Endodermal cell (in vitro differentiated cells): Measurements from ENCODE around the gene WDR19. TPM values are rescaled to one million over a fixed set of nuclear protein-coding genes. Genes with fewer than 3 reads are reported as not detected.

ENCODE experiments used
- DNase-seq: peaks from one replicate; pipeline ENCODE4 v3.0.0-alpha.2; 2017
- H3K27ac ChIP-seq: 2 replicates; pipeline ENCODE4 v1.5.1; 2013; ENCODE audit warnings: mild to moderate bottlenecking, low read depth, low read length, moderate library complexity
- H3K27me3 ChIP-seq: 2 replicates; pipeline ENCODE4 v1.6.1; 2013; ENCODE audit warnings: mild to moderate bottlenecking, low read length, moderate library complexity; ENCODE audit not compliant: insufficient read depth, control insufficient read depth, poor library complexity, severe bottlenecking
- H3K36me3 ChIP-seq: 2 replicates; pipeline ENCODE4 v1.7.0; 2013; ENCODE audit warnings: mild to moderate bottlenecking, low read length, moderate library complexity; ENCODE audit not compliant: control insufficient read depth, insufficient read depth
- H3K4me1 ChIP-seq: one replicate; pipeline ENCODE4 v1.7.0; 2013; ENCODE audit warnings: low read length; ENCODE audit not compliant: control insufficient read depth, insufficient read depth
- H3K4me3 ChIP-seq: 2 replicates; pipeline ENCODE4 v1.5.1; 2013; ENCODE audit warnings: mild to moderate bottlenecking, low read length, moderate library complexity
- H3K9ac ChIP-seq: 2 replicates; pipeline ENCODE4 v1.6.1; 2013; ENCODE audit warnings: mild to moderate bottlenecking, low read length, moderate library complexity; ENCODE audit not compliant: poor library complexity, severe bottlenecking; ENCODE audit errors: extremely low read depth
- H3K9me3 ChIP-seq: 2 replicates; pipeline ENCODE4 v1.6.1; 2013; ENCODE audit warnings: mild to moderate bottlenecking, low read length, moderate library complexity; ENCODE audit not compliant: control insufficient read depth
- H3K27ac Mint-ChIP-seq: 2 replicates; pipeline ENCODE4 v1.8.0; 2020; ENCODE audit warnings: mixed read lengths
- H3K27me3 Mint-ChIP-seq: 2 replicates; pipeline ENCODE4 v1.8.0; 2021; ENCODE audit warnings: mild to moderate bottlenecking, mixed read lengths; ENCODE audit not compliant: insufficient read depth
- H3K36me3 Mint-ChIP-seq: 2 replicates; pipeline ENCODE4 v1.8.0; 2020; ENCODE audit warnings: low read depth, mixed read lengths
- H3K4me1 Mint-ChIP-seq: 2 replicates; pipeline ENCODE4 v1.8.0; 2020; ENCODE audit warnings: mixed read lengths
- H3K4me3 Mint-ChIP-seq: 2 replicates; pipeline ENCODE4 v1.8.0; 2020; ENCODE audit warnings: mild to moderate bottlenecking, moderate library complexity, mixed read lengths
- H3K9me3 Mint-ChIP-seq: 2 replicates; pipeline ENCODE4 v1.8.0; 2020; ENCODE audit warnings: mild to moderate bottlenecking, mixed read lengths
- CTCF ChIP-seq: fragments of 200-600 bp; sonication (generic); conservative IDR thresholded peaks from 2 replicates; pipeline ENCODE4 v1.5.0; 2021; ENCODE audit warnings: antibody characterized with exemption, mild to moderate bottlenecking
- WGBS, 2 experiments: methylation state at CpG; one replicate each; pipeline versions ENCODE4 v1.1.5 to v1.1.7; 2013; ENCODE audit warnings: missing lambda C conversion rate in 2 of 2, mixed read lengths in 1 of 2; ENCODE audit not compliant: insufficient coverage in 1 of 2, insufficient read length in 1 of 2; 5-methylcytosine and 5-hydroxymethylcytosine counted together
- total RNA-seq, 2 donors: library from RNA; stranded (reverse); fragmentation: NEBNext Ultra II Directional in 1 of 2; extraction: Animal tissue kit (Norgen Biotek cat#: 25700) in 1 of 2; gene quantifications; 2 replicates in 1 of 2; 3 replicates in 1 of 2; pipeline ENCODE4 v1.2.1, GENCODE V29; 2021

The WDR19 gene
- total RNA-seq, 2 donors from 2014 or later, result 51.9 to 60.2 TPM

GRCh38 chr4:39228377-39228776, 46.0 kb downstream of the WDR19 start:
- H3K36me3 Mint-ChIP-seq, result peaks cover 6% of the 10 kb centered on the region
- no peaks in the 10 kb centered on the region for H3K27me3 Mint-ChIP-seq
- no peak for DNase-seq
- no peak overlapping the region for H3K4me3 Mint-ChIP-seq
- Histone ChIP-seq H3K36me3 (no peaks in the 10 kb centered on the region), H3K27ac (no peak overlapping the region), H3K9ac (no peak overlapping the region), H3K4me3 (no peak overlapping the region), H3K9me3 (no peaks in the 10 kb centered on the region), H3K27me3 (no peaks in the 10 kb centered on the region), H3K4me1 (no peaks in the 10 kb centered on the region)
- WGBS, 2 experiments, result 97 to 100% methylated on average over 1 to 4 of the region's 4 CpGs
- H3K9me3 Mint-ChIP-seq, result no peaks in the 10 kb centered on the region
- no peak overlapping the region for H3K27ac Mint-ChIP-seq
- no peaks in the 10 kb centered on the region for H3K4me1 Mint-ChIP-seq
- no peak for TF ChIP-seq CTCF

GRCh38 chr4:39230462-39230861, 48.1 kb downstream of the WDR19 start:
- H3K36me3 Mint-ChIP-seq, result peaks cover 10% of the 10 kb centered on the region
- Histone ChIP-seq H3K9ac (no peak overlapping the region), H3K4me3 (no peak overlapping the region), H3K27me3 (no peaks in the 10 kb centered on the region), H3K27ac (no peak overlapping the region), H3K4me1 (no peaks in the 10 kb centered on the region), H3K36me3 (peaks cover 4% of the 10 kb centered on the region), H3K9me3 (no peaks in the 10 kb centered on the region)
- H3K27me3 Mint-ChIP-seq, result no peaks in the 10 kb centered on the region
- TF ChIP-seq CTCF, result no peak
- no peak overlapping the region for H3K27ac Mint-ChIP-seq
- H3K4me1 Mint-ChIP-seq, result no peaks in the 10 kb centered on the region
- no peaks in the 10 kb centered on the region for H3K9me3 Mint-ChIP-seq
- DNase-seq, result no peak
- WGBS, 2 experiments, result 98 to 100% methylated on average over 1 of the region's 2 CpGs
- no peak overlapping the region for H3K4me3 Mint-ChIP-seq

- Mint-ChIP-seq H3K4me3 (no peak overlapping the region), H3K9me3 (no peaks in the 10 kb centered on the region), H3K4me1 (no peaks in the 10 kb centered on the region), H3K36me3 (peaks cover 17% of the 10 kb centered on the region), H3K27ac (no peak overlapping the region), H3K27me3 (no peaks in the 10 kb centered on the region)
- Histone ChIP-seq H3K27ac (no peak overlapping the region), H3K4me3 (no peak overlapping the region), H3K36me3 (peaks cover 12% of the 10 kb centered on the region), H3K4me1 (no peaks in the 10 kb centered on the region), H3K9me3 (no peaks in the 10 kb centered on the region), H3K27me3 (no peaks in the 10 kb centered on the region), H3K9ac (no peak overlapping the region)
- 94 to 100% methylated on average over 2 to 3 of the region's 3 CpGs for WGBS, 2 experiments
- no peak for TF ChIP-seq CTCF
- no peak for DNase-seq
These were observed 49.3 kb downstream of the WDR19 start for GRCh38 chr4:39231660-39232059.
